CD14-positive monocyte (primary cell): ENCODE results near the gene HNF4A. TPM values are rescaled to one million over a fixed set of nuclear protein-coding genes. Genes with fewer than 3 reads are reported as not detected.

ENCODE experiments used
- DNase-seq, 3 donors: peaks; one replicate each; pipeline ENCODE4 v3.0.0-alpha.2; 2011 to 2022
- H2AFZ ChIP-seq: 2 replicates; pipeline ENCODE4 v1.6.0; 2012; ENCODE audit warnings: mild to moderate bottlenecking, low read depth, low read length, inconsistent platforms; ENCODE audit not compliant: insufficient read depth, poor library complexity, severe bottlenecking
- H3K27ac ChIP-seq, 2 donors: 1 replicate in 1 of 2; 2 replicates in 1 of 2; pipeline ENCODE4 v1.5.1; 2012 to 2013; ENCODE audit warnings: low read length in 2 of 2, control low read depth in 1 of 2, inconsistent platforms in 1 of 2, low read depth in 1 of 2, mild to moderate bottlenecking in 1 of 2
- H3K27me3 ChIP-seq, 2 donors: one replicate each; pipeline versions ENCODE4 v1.6.0 to v1.6.1; 2011 to 2013; ENCODE audit warnings: low read length in 2 of 2; ENCODE audit not compliant: control insufficient read depth in 2 of 2, insufficient read depth in 2 of 2
- H3K36me3 ChIP-seq, 2 donors: replicated peaks in 1 of 2; 1 replicate in 1 of 2; 2 replicates in 1 of 2; pipeline versions ENCODE4 v1.5.1 to v1.6.1; 2012 to 2013; ENCODE audit warnings: low read length in 2 of 2, control low read depth in 1 of 2, inconsistent platforms in 1 of 2, mild to moderate bottlenecking in 1 of 2; ENCODE audit not compliant: insufficient read depth in 2 of 2, control insufficient read depth in 1 of 2
- H3K4me1 ChIP-seq, 2 donors: 1 replicate in 1 of 2; 2 replicates in 1 of 2; pipeline versions ENCODE4 v1.5.1 to v1.6.1; 2012 to 2013; ENCODE audit warnings: low read length in 2 of 2, control low read depth in 1 of 2, inconsistent platforms in 1 of 2, mild to moderate bottlenecking in 1 of 2, moderate library complexity in 1 of 2; ENCODE audit not compliant: insufficient read depth in 2 of 2, control insufficient read depth in 1 of 2
- H3K4me2 ChIP-seq: replicated peaks from 2 replicates; pipeline ENCODE3; 2012; ENCODE audit warnings: low read length, moderate library complexity, mild to moderate bottlenecking; ENCODE audit not compliant: poor library complexity, severe bottlenecking; ENCODE audit errors: extremely low read depth
- H3K4me3 ChIP-seq, 3 experiments: fragments of 200-600 bp in 1 of 3; sonication (generic) in 1 of 3; replicated peaks in 1 of 3; 1 replicate in 2 of 3; 2 replicates in 1 of 3; pipeline ENCODE4 v1.5.1; 2011 to 2013; ENCODE audit warnings: low read length in 3 of 3, mild to moderate bottlenecking in 3 of 3, control low read depth in 2 of 3, low read depth in 2 of 3, inconsistent platforms in 1 of 3, moderate library complexity in 1 of 3
- H3K79me2 ChIP-seq: 2 replicates; pipeline ENCODE4 v1.6.0; 2012; ENCODE audit warnings: mild to moderate bottlenecking, control low read depth, inconsistent platforms, low read length, moderate library complexity; ENCODE audit not compliant: insufficient read depth
- H3K9ac ChIP-seq: 2 replicates; pipeline ENCODE4 v1.6.0; 2017; ENCODE audit warnings: low read length, mild to moderate bottlenecking; ENCODE audit not compliant: insufficient read depth, poor library complexity, severe bottlenecking
- H3K9me3 ChIP-seq, 2 donors: replicated peaks in 1 of 2; 1 replicate in 1 of 2; 2 replicates in 1 of 2; pipeline versions ENCODE4 v1.5.1 to v1.6.1; 2012 to 2013; ENCODE audit warnings: low read length in 2 of 2, control low read depth in 1 of 2; ENCODE audit not compliant: control insufficient read depth in 1 of 2, insufficient read depth in 1 of 2
- H4K20me1 ChIP-seq: 2 replicates; pipeline ENCODE4 v1.6.0; 2012; ENCODE audit warnings: mild to moderate bottlenecking, low read length, control low read depth, moderate library complexity; ENCODE audit not compliant: insufficient read depth
- H3K27ac Mint-ChIP-seq, 7 donors: one replicate each; pipeline ENCODE4 v1.8.0; 2020; ENCODE audit warnings: mild to moderate bottlenecking in 7 of 7, mixed read lengths in 7 of 7, moderate library complexity in 6 of 7, inconsistent platforms in 2 of 7
- H3K27me3 Mint-ChIP-seq, 3 donors: one replicate each; pipeline ENCODE4 v1.8.0; 2021 to 2022; ENCODE audit warnings: low read depth in 3 of 3, mild to moderate bottlenecking in 3 of 3, mixed read lengths in 3 of 3, moderate library complexity in 3 of 3, inconsistent platforms in 1 of 3
- H3K36me3 Mint-ChIP-seq, 2 donors: one replicate each; pipeline ENCODE4 v1.8.0; 2020; ENCODE audit warnings: mixed read lengths in 2 of 2, inconsistent platforms in 1 of 2, mild to moderate bottlenecking in 1 of 2
- H3K4me1 Mint-ChIP-seq: one replicate; pipeline ENCODE4 v1.8.0; 2020; ENCODE audit warnings: mild to moderate bottlenecking, mixed read lengths
- H3K4me3 Mint-ChIP-seq, 2 donors: one replicate each; pipeline ENCODE4 v1.8.0; 2020; ENCODE audit warnings: mild to moderate bottlenecking in 2 of 2, mixed read lengths in 2 of 2, moderate library complexity in 1 of 2
- H3K9me3 Mint-ChIP-seq, 7 donors: one replicate each; pipeline ENCODE4 v1.8.0; 2020 to 2022; ENCODE audit warnings: mixed read lengths in 7 of 7, mild to moderate bottlenecking in 6 of 7, moderate library complexity in 6 of 7, inconsistent platforms in 2 of 7
- CTCF ChIP-seq: fragments of 200-600 bp; IDR thresholded peaks from one replicate; pipeline ENCODE4 v1.8.0; 2022; ENCODE audit warnings: antibody characterized with exemption, mild to moderate bottlenecking
- WGBS: methylation state at CpG from one replicate; pipeline ENCODE4 v1.1.5; 2013; ENCODE audit warnings: missing lambda C conversion rate; ENCODE audit not compliant: insufficient coverage; 5-methylcytosine and 5-hydroxymethylcytosine counted together
- intact Hi-C, 2 donors: fragments of 100-400 bp; cut with micrococcal nuclease; formaldehyde crosslinking; loops; one replicate each; pipeline versions ENCODE4 v1.15.0 to v1.15.1; 2023
- polyA plus RNA-seq, 3 donors: library from polyadenylated mRNA; depleted of rRNA in 1 of 3; unstranded in 2 of 3; stranded (reverse) in 1 of 3; fragments of 300-500 nt in 2 of 3; fragments of >200 nt in 1 of 3; fragmentation: Illumina TruSeq in 2 of 3; gene quantifications; 1 replicate in 2 of 3; 2 replicates in 1 of 3; pipeline ENCODE4 v1.2.3, GENCODE V29; 2012 to 2021

Gene HNF4A
- polyA plus RNA-seq, 3 donors = not detected

DNA sequence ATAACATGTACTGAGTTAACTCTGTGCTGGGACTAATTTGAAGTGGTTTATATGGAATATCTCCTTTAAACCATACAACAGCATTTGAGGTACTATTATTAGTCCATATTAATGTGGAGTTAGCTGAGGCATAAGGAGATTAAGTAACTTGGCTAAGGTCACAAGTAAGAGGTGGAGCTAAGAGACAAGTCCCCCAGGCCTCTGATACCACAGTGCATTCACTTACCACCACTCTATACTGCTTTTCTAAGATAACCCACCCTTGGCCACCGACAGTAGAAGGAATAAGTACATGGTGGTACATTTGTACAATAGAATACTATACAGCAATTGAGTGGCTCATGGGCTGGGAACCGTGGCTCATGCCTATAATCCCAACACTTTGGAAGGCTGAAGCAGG lies 103.8 kb downstream of the HNF4A start:
- Mint-ChIP-seq H3K9me3 (no peaks in the 10 kb centered on the region), H3K4me3 (no peak overlapping the region), H3K27me3 (peaks cover 0 to 4% (median 1%) of the 10 kb centered on the region in 3 donors), H3K27ac (no peak overlapping the region), H3K36me3 (no peaks in the 10 kb centered on the region), H3K4me1 (peaks cover 9% of the 10 kb centered on the region)
- TF ChIP-seq CTCF = no peak
- Histone ChIP-seq H4K20me1 (no peaks in the 10 kb centered on the region), H3K9ac (no peak overlapping the region), H3K4me3 (no peak overlapping the region), H3K4me2 (no peak overlapping the region), H3K27me3 (no peaks in the 10 kb centered on the region), H3K36me3 (no peaks in the 10 kb centered on the region), H3K27ac (no peak overlapping the region), H3K9me3 (no peaks in the 10 kb centered on the region), H3K79me2 (no peaks in the 10 kb centered on the region), H2AFZ (no peak overlapping the region), H3K4me1 (peaks cover 8% of the 10 kb centered on the region in 2 donors)
- no CpG with 5 or more reads among the region's 2 CpGs for WGBS
- DNase-seq = no peak
- intact Hi-C loops = no loop called here

- Mint-ChIP-seq H3K36me3 (no peaks in the 10 kb centered on the region), H3K27ac (no peak overlapping the region), H3K27me3 (peaks cover 0 to 2% (median 1%) of the 10 kb centered on the region in 3 donors), H3K9me3 (no peaks in the 10 kb centered on the region), H3K4me3 (no peak overlapping the region), H3K4me1 (no peaks in the 10 kb centered on the region)
- no peak overlapping the region for H3K27ac ChIP-seq
- H3K4me2 ChIP-seq = no peak overlapping the region
- no peak overlapping the region for H3K9ac ChIP-seq
- H3K4me1 ChIP-seq = no peaks in the 10 kb centered on the region
- intact Hi-C loops = loop anchor here in 1 of 2 donors (10.0 kb wide), 1 partner anchor 76 kb away; no protein-coding TSS in a partner anchor
- no peaks in the 10 kb centered on the region for H3K27me3 ChIP-seq
- DNase-seq = peak in 1 of 3 donors; percentile 20
- H3K79me2 ChIP-seq = no peaks in the 10 kb centered on the region
- WGBS = no CpG with 5 or more reads among the region's 3 CpGs
- no peaks in the 10 kb centered on the region for H3K9me3 ChIP-seq
- TF ChIP-seq CTCF = peak; percentile 36
- no peaks in the 10 kb centered on the region for H3K36me3 ChIP-seq
- no peak overlapping the region for H2AFZ ChIP-seq
- no peak overlapping the region for H3K4me3 ChIP-seq
- H4K20me1 ChIP-seq = no peaks in the 10 kb centered on the region
Observed at GRCh38 chr20:44460795-44461141, 105.3 kb downstream of the HNF4A start.
